ENCODE measurements around the gene G6PD.
"Not testable (repeated sequence)": the region's sequence is repeated elsewhere in the genome, so short reads cannot be mapped to it uniquely, and the experiment has no call there.

- TF ChIP-seq, protein P1, sequence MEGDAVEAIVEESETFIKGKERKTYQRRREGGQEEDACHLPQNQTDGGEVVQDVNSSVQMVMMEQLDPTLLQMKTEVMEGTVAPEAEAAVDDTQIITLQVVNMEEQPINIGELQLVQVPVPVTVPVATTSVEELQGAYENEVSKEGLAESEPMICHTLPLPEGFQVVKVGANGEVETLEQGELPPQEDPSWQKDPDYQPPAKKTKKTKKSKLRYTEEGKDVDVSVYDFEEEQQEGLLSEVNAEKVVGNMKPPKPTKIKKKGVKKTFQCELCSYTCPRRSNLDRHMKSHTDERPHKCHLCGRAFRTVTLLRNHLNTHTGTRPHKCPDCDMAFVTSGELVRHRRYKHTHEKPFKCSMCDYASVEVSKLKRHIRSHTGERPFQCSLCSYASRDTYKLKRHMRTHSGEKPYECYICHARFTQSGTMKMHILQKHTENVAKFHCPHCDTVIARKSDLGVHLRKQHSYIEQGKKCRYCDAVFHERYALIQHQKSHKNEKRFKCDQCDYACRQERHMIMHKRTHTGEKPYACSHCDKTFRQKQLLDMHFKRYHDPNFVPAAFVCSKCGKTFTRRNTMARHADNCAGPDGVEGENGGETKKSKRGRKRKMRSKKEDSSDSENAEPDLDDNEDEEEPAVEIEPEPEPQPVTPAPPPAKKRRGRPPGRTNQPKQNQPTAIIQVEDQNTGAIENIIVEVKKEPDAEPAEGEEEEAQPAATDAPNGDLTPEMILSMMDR (IDR thresholded peaks at IDR 0.05), result not testable (repeated sequence)
- TF ChIP-seq POLR2A (IDR thresholded peaks at IDR 0.05); POLR2AphosphoS5 (IDR thresholded peaks at IDR 0.05); EP300 (IDR thresholded peaks at IDR 0.05; ENCODE audit: low read depth): not testable (repeated sequence)
These were observed 36.3 kb upstream of the G6PD start for GRCh38 chrX:154582994-154583393.
